Endodermal cell (in vitro differentiated cells): Measurements from ENCODE around the gene CGN. TPM values are rescaled to one million over a fixed set of nuclear protein-coding genes. Genes with fewer than 3 reads are reported as not detected.

Experiments used
- DNase-seq: peaks from one replicate; pipeline ENCODE4 v3.0.0-alpha.2; 2017
- H3K27ac ChIP-seq: 2 replicates; pipeline ENCODE4 v1.5.1; 2013; ENCODE audit warnings: mild to moderate bottlenecking, low read depth, low read length, moderate library complexity
- H3K27me3 ChIP-seq: 2 replicates; pipeline ENCODE4 v1.6.1; 2013; ENCODE audit warnings: mild to moderate bottlenecking, low read length, moderate library complexity; ENCODE audit not compliant: insufficient read depth, control insufficient read depth, poor library complexity, severe bottlenecking
- H3K36me3 ChIP-seq: 2 replicates; pipeline ENCODE4 v1.7.0; 2013; ENCODE audit warnings: mild to moderate bottlenecking, low read length, moderate library complexity; ENCODE audit not compliant: control insufficient read depth, insufficient read depth
- H3K4me1 ChIP-seq: one replicate; pipeline ENCODE4 v1.7.0; 2013; ENCODE audit warnings: low read length; ENCODE audit not compliant: control insufficient read depth, insufficient read depth
- H3K4me3 ChIP-seq: 2 replicates; pipeline ENCODE4 v1.5.1; 2013; ENCODE audit warnings: mild to moderate bottlenecking, low read length, moderate library complexity
- H3K9ac ChIP-seq: 2 replicates; pipeline ENCODE4 v1.6.1; 2013; ENCODE audit warnings: mild to moderate bottlenecking, low read length, moderate library complexity; ENCODE audit not compliant: poor library complexity, severe bottlenecking; ENCODE audit errors: extremely low read depth
- H3K9me3 ChIP-seq: 2 replicates; pipeline ENCODE4 v1.6.1; 2013; ENCODE audit warnings: mild to moderate bottlenecking, low read length, moderate library complexity; ENCODE audit not compliant: control insufficient read depth
- H3K27ac Mint-ChIP-seq: 2 replicates; pipeline ENCODE4 v1.8.0; 2020; ENCODE audit warnings: mixed read lengths
- H3K27me3 Mint-ChIP-seq: 2 replicates; pipeline ENCODE4 v1.8.0; 2021; ENCODE audit warnings: mild to moderate bottlenecking, mixed read lengths; ENCODE audit not compliant: insufficient read depth
- H3K36me3 Mint-ChIP-seq: 2 replicates; pipeline ENCODE4 v1.8.0; 2020; ENCODE audit warnings: low read depth, mixed read lengths
- H3K4me1 Mint-ChIP-seq: 2 replicates; pipeline ENCODE4 v1.8.0; 2020; ENCODE audit warnings: mixed read lengths
- H3K4me3 Mint-ChIP-seq: 2 replicates; pipeline ENCODE4 v1.8.0; 2020; ENCODE audit warnings: mild to moderate bottlenecking, moderate library complexity, mixed read lengths
- H3K9me3 Mint-ChIP-seq: 2 replicates; pipeline ENCODE4 v1.8.0; 2020; ENCODE audit warnings: mild to moderate bottlenecking, mixed read lengths
- CTCF ChIP-seq: fragments of 200-600 bp; sonication (generic); conservative IDR thresholded peaks from 2 replicates; pipeline ENCODE4 v1.5.0; 2021; ENCODE audit warnings: antibody characterized with exemption, mild to moderate bottlenecking
- WGBS, 2 experiments: methylation state at CpG; one replicate each; pipeline versions ENCODE4 v1.1.5 to v1.1.7; 2013; ENCODE audit warnings: missing lambda C conversion rate in 2 of 2, mixed read lengths in 1 of 2; ENCODE audit not compliant: insufficient coverage in 1 of 2, insufficient read length in 1 of 2; 5-methylcytosine and 5-hydroxymethylcytosine counted together
- long read RNA-seq, 4 experiments: library from polyadenylated mRNA in 2 of 4; library from RNA in 1 of 4; library from capped mRNA in 1 of 4; stranded (forward) in 3 of 4; unstranded in 1 of 4; transcript quantifications; one replicate each; pipeline ENCODE4 v2.0.0, GENCODE V29; 2020 to 2021; ENCODE audit warnings: inconsistent platforms in 1 of 4
- polyA plus RNA-seq, 2 experiments: library from polyadenylated mRNA; stranded (reverse); fragments of 50-300 nt; gene quantifications; one replicate each; pipeline ENCODE4 v1.2.3, GENCODE V29; 2013
- total RNA-seq, 2 donors: library from RNA; stranded (reverse); fragmentation: NEBNext Ultra II Directional in 1 of 2; extraction: Animal tissue kit (Norgen Biotek cat#: 25700) in 1 of 2; gene quantifications; 2 replicates in 1 of 2; 3 replicates in 1 of 2; pipeline ENCODE4 v1.2.1, GENCODE V29; 2021

CGN gene
- 10 to 100 TPM; 39.7 to 39.9 TPM for total RNA-seq
- polyA plus RNA-seq (2013, experiment 1 of 2) = 14.2 TPM
- 10.8 TPM for polyA plus RNA-seq (2013, experiment 2 of 2)
- long read RNA-seq, experiment 1, partial matches to known transcripts = 5 of 7 reads
- long read RNA-seq, experiment 1, other reads (novel, unspliced or antisense) = 0 of 7 reads
- long read RNA-seq, experiment 2, full-length matches to known transcripts = 34 of 67 reads
- long read RNA-seq, experiment 2, partial matches to known transcripts = 25 of 67 reads
- long read RNA-seq, experiment 2, other reads (novel, unspliced or antisense) = 8 of 67 reads
- long read RNA-seq, experiment 3, full-length matches to known transcripts = 77 of 117 reads
- long read RNA-seq, experiment 3, partial matches to known transcripts = 28 of 117 reads
- long read RNA-seq, experiment 3, other reads (novel, unspliced or antisense) = 12 of 117 reads
- long read RNA-seq, experiment 4 = 0 reads

- Mint-ChIP-seq H3K9me3 (no peaks in the 10 kb centered on the region), H3K27me3 (no peaks in the 10 kb centered on the region), H3K27ac (peak within 1 kb of the TSS; percentile 96), H3K4me1 (peaks cover 38% of the 10 kb centered on the region), H3K36me3 (peaks cover 4% of the 10 kb centered on the region), H3K4me3 (peak within 1 kb of the TSS; percentile 78)
- WGBS, 2 experiments = 0% methylated on average over 16 to 68 of the region's 68 CpGs
- DNase-seq = peak; percentile 98
- Histone ChIP-seq H3K4me1 (peaks cover 17% of the 10 kb centered on the region), H3K4me3 (peak within 1 kb of the TSS; percentile 95), H3K27ac (peak within 1 kb of the TSS; percentile 72), H3K9ac (peak within 1 kb of the TSS; percentile 77), H3K27me3 (no peaks in the 10 kb centered on the region), H3K36me3 (no peaks in the 10 kb centered on the region), H3K9me3 (no peaks in the 10 kb centered on the region)
- TF ChIP-seq CTCF = no peak
These were observed at the start of gene CGN for GRCh38 chr1:151510957-151511635. Gene CGN, plus strand, starts transcription at chr1:151511387. Its CDS starts 7,133 bp downstream, at chr1:151518520.

GRCh38 chr1:151461694-151462093 lies 49.5 kb upstream of the CGN start:
- Histone ChIP-seq H3K9me3 (no peaks in the 10 kb centered on the region), H3K4me1 (no peaks in the 10 kb centered on the region), H3K27me3 (peaks cover 20% of the 10 kb centered on the region), H3K9ac (no peak overlapping the region), H3K36me3 (no peaks in the 10 kb centered on the region), H3K27ac (no peak overlapping the region), H3K4me3 (no peak overlapping the region)
- Mint-ChIP-seq H3K27ac (no peak overlapping the region), H3K4me1 (peaks cover 5% of the 10 kb centered on the region), H3K27me3 (peaks cover 27% of the 10 kb centered on the region), H3K36me3 (no peaks in the 10 kb centered on the region), H3K4me3 (no peak overlapping the region), H3K9me3 (no peaks in the 10 kb centered on the region)
- 79 to 94% methylated on average over 3 to 5 of the region's 5 CpGs for WGBS, 2 experiments
- TF ChIP-seq CTCF = no peak
- no peak for DNase-seq

GRCh38 chr1:151465026-151465425 lies 46.2 kb upstream of the CGN start:
- H3K4me1 ChIP-seq = no peaks in the 10 kb centered on the region
- no peaks in the 10 kb centered on the region for H3K4me1 Mint-ChIP-seq
- peaks cover 20% of the 10 kb centered on the region for H3K27me3 ChIP-seq
- H3K9me3 ChIP-seq = no peaks in the 10 kb centered on the region
- H3K36me3 ChIP-seq = no peaks in the 10 kb centered on the region
- no peak overlapping the region for H3K27ac ChIP-seq
- DNase-seq = no peak
- WGBS, 2 experiments = 67% methylated on average over 1 of the region's 1 CpG; no CpG with 5 or more reads in 1 of the 2 experiments
- no peaks in the 10 kb centered on the region for H3K36me3 Mint-ChIP-seq
- H3K27ac Mint-ChIP-seq = no peak overlapping the region
- H3K27me3 Mint-ChIP-seq = peaks cover 27% of the 10 kb centered on the region
- no peak overlapping the region for H3K4me3 ChIP-seq
- H3K9ac ChIP-seq = no peak overlapping the region
- TF ChIP-seq CTCF = no peak
- no peak overlapping the region for H3K4me3 Mint-ChIP-seq
- no peaks in the 10 kb centered on the region for H3K9me3 Mint-ChIP-seq
